ENCODE measurements around the gene FBXO31.
A peak's percentile ranks its signal among the peaks of the same experiment; 100 is the strongest.

Gene FBXO31

GRCh38 chr16:87309620-87310525, 73.7 kb downstream of the FBXO31 start:
- Histone ChIP-seq H3K4me3 (ENCODE audit: insufficient read length, low read depth) (no peak overlapping the region), H3K9me3 (ENCODE audit: insufficient read depth, low read length) (no peaks in the 10 kb centered on the region), H3K27me3 (ENCODE audit: insufficient read depth, insufficient read length) (no peaks in the 10 kb centered on the region), H3K36me3 (ENCODE audit: insufficient read depth, insufficient read length, low read length) (no peaks in the 10 kb centered on the region), H3K9ac (ENCODE audit: insufficient read length, low read depth) (peak overlapping the region; percentile 34), H3K4me1 (ENCODE audit: insufficient read depth, insufficient read length) (peaks cover 12% of the 10 kb centered on the region)
- TF ChIP-seq ZNF274 (IDR thresholded peaks at IDR 0.05; ENCODE audit: low read depth, low read length) (no peak), YY1 (IDR thresholded peaks at IDR 0.05; ENCODE audit: insufficient read depth, insufficient read length) (no peak), SUZ12 (IDR thresholded peaks at IDR 0.05; ENCODE audit: extremely low read depth, insufficient read depth, insufficient read length) (no peak)
- DNase-seq (ENCODE audit: low read depth, low spot score): no peak

GRCh38 chr16:87308826-87309225, 74.8 kb downstream of the FBXO31 start:
- no peaks in the 10 kb centered on the region for H3K9me3 ChIP-seq (ENCODE audit: insufficient read depth, low read length)
- peaks cover 11% of the 10 kb centered on the region for H3K4me1 ChIP-seq (ENCODE audit: insufficient read depth, insufficient read length)
- TF ChIP-seq SUZ12 (IDR thresholded peaks at IDR 0.05; ENCODE audit: extremely low read depth, insufficient read depth, insufficient read length) (no peak), YY1 (IDR thresholded peaks at IDR 0.05; ENCODE audit: insufficient read depth, insufficient read length) (no peak), ZNF274 (IDR thresholded peaks at IDR 0.05; ENCODE audit: low read depth, low read length) (no peak)
- H3K36me3 ChIP-seq (ENCODE audit: insufficient read depth, insufficient read length, low read length): no peaks in the 10 kb centered on the region
- no peak overlapping the region for H3K4me3 ChIP-seq (ENCODE audit: insufficient read length, low read depth)
- no peaks in the 10 kb centered on the region for H3K27me3 ChIP-seq (ENCODE audit: insufficient read depth, insufficient read length)
- H3K9ac ChIP-seq (ENCODE audit: insufficient read length, low read depth): no peak overlapping the region
- DNase-seq (ENCODE audit: low read depth, low spot score): no peak

GRCh38 chr16:87306516-87306915, 77.1 kb downstream of the FBXO31 start:
- Histone ChIP-seq H3K9ac (ENCODE audit: insufficient read length, low read depth) (no peak overlapping the region), H3K4me1 (ENCODE audit: insufficient read depth, insufficient read length) (peaks cover 15% of the 10 kb centered on the region), H3K9me3 (ENCODE audit: insufficient read depth, low read length) (no peaks in the 10 kb centered on the region), H3K36me3 (ENCODE audit: insufficient read depth, insufficient read length, low read length) (no peaks in the 10 kb centered on the region), H3K27me3 (ENCODE audit: insufficient read depth, insufficient read length) (no peaks in the 10 kb centered on the region), H3K4me3 (ENCODE audit: insufficient read length, low read depth) (no peak overlapping the region)
- TF ChIP-seq ZNF274 (IDR thresholded peaks at IDR 0.05; ENCODE audit: low read depth, low read length) (no peak), SUZ12 (IDR thresholded peaks at IDR 0.05; ENCODE audit: extremely low read depth, insufficient read depth, insufficient read length) (no peak), YY1 (IDR thresholded peaks at IDR 0.05; ENCODE audit: insufficient read depth, insufficient read length) (no peak)
- DNase-seq (ENCODE audit: low read depth, low spot score): no peak

GRCh38 chr16:87305505-87306391, 77.8 kb downstream of the FBXO31 start:
- Histone ChIP-seq H3K4me3 (ENCODE audit: insufficient read length, low read depth) (no peak overlapping the region), H3K9ac (ENCODE audit: insufficient read length, low read depth) (no peak overlapping the region), H3K9me3 (ENCODE audit: insufficient read depth, low read length) (no peaks in the 10 kb centered on the region), H3K4me1 (ENCODE audit: insufficient read depth, insufficient read length) (peaks cover 14% of the 10 kb centered on the region), H3K27me3 (ENCODE audit: insufficient read depth, insufficient read length) (no peaks in the 10 kb centered on the region), H3K36me3 (ENCODE audit: insufficient read depth, insufficient read length, low read length) (no peaks in the 10 kb centered on the region)
- TF ChIP-seq ZNF274 (IDR thresholded peaks at IDR 0.05; ENCODE audit: low read depth, low read length): no peak
- TF ChIP-seq SUZ12 (IDR thresholded peaks at IDR 0.05; ENCODE audit: extremely low read depth, insufficient read depth, insufficient read length): no peak
- TF ChIP-seq YY1 (IDR thresholded peaks at IDR 0.05; ENCODE audit: insufficient read depth, insufficient read length): no peak
- no peak for DNase-seq (ENCODE audit: low read depth, low spot score)

- DNase-seq (ENCODE audit: low read depth, low spot score): no peak
- Histone ChIP-seq H3K9me3 (ENCODE audit: insufficient read depth, low read length) (no peaks in the 10 kb centered on the region), H3K27me3 (ENCODE audit: insufficient read depth, insufficient read length) (no peaks in the 10 kb centered on the region), H3K4me3 (ENCODE audit: insufficient read length, low read depth) (no peak overlapping the region), H3K36me3 (ENCODE audit: insufficient read depth, insufficient read length, low read length) (no peaks in the 10 kb centered on the region), H3K4me1 (ENCODE audit: insufficient read depth, insufficient read length) (peaks cover 10% of the 10 kb centered on the region), H3K9ac (ENCODE audit: insufficient read length, low read depth) (no peak overlapping the region)
- TF ChIP-seq YY1 (IDR thresholded peaks at IDR 0.05; ENCODE audit: insufficient read depth, insufficient read length): no peak
- TF ChIP-seq ZNF274 (IDR thresholded peaks at IDR 0.05; ENCODE audit: low read depth, low read length): no peak
- TF ChIP-seq SUZ12 (IDR thresholded peaks at IDR 0.05; ENCODE audit: extremely low read depth, insufficient read depth, insufficient read length): no peak
Observed at GRCh38 chr16:87304951-87305350, 78.6 kb downstream of the FBXO31 start.

GRCh38 chr16:87303962-87304521, 79.5 kb downstream of the FBXO31 start:
- Histone ChIP-seq H3K4me3 (ENCODE audit: insufficient read length, low read depth) (no peak overlapping the region), H3K9me3 (ENCODE audit: insufficient read depth, low read length) (no peaks in the 10 kb centered on the region), H3K36me3 (ENCODE audit: insufficient read depth, insufficient read length, low read length) (no peaks in the 10 kb centered on the region), H3K27me3 (ENCODE audit: insufficient read depth, insufficient read length) (no peaks in the 10 kb centered on the region), H3K4me1 (ENCODE audit: insufficient read depth, insufficient read length) (peaks cover 10% of the 10 kb centered on the region), H3K9ac (ENCODE audit: insufficient read length, low read depth) (no peak overlapping the region)
- no peak for DNase-seq (ENCODE audit: low read depth, low spot score)
- TF ChIP-seq YY1 (IDR thresholded peaks at IDR 0.05; ENCODE audit: insufficient read depth, insufficient read length) (no peak), SUZ12 (IDR thresholded peaks at IDR 0.05; ENCODE audit: extremely low read depth, insufficient read depth, insufficient read length) (no peak), ZNF274 (IDR thresholded peaks at IDR 0.05; ENCODE audit: low read depth, low read length) (no peak)
